Kidney capillary endothelial cell (primary cell): ENCODE measurements around the gene ITGB4.

Experiments used
- DNase-seq: peaks from one replicate; pipeline ENCODE4 v3.0.0-alpha.2; 2018; ENCODE audit warnings: low spot score

Gene ITGB4

GRCh38 chr17:75697651-75698291 lies 23.5 kb upstream of the ITGB4 start:
- DNase-seq = no peak

- no peak for DNase-seq
These were observed 22.6 kb upstream of the ITGB4 start for GRCh38 chr17:75698659-75699058.

GRCh38 chr17:75701288-75701687 lies 20.0 kb upstream of the ITGB4 start:
- no peak for DNase-seq

- no peak for DNase-seq
These were observed 18.1 kb upstream of the ITGB4 start for GRCh38 chr17:75703191-75703590.

GRCh38 chr17:75703591-75703990 lies 17.7 kb upstream of the ITGB4 start:
- no peak for DNase-seq

GRCh38 chr17:75704963-75705875 lies 16.0 kb upstream of the ITGB4 start:
- no peak for DNase-seq

- no peak for DNase-seq
These were observed 15.1 kb upstream of the ITGB4 start for GRCh38 chr17:75706042-75706728.

- DNase-seq = peak; percentile 84
These were observed 14.1 kb upstream of the ITGB4 start for GRCh38 chr17:75707079-75707571.

- DNase-seq = peak; percentile 52
These were observed 8.8 kb upstream of the ITGB4 start for GRCh38 chr17:75712446-75712845.

- DNase-seq = no peak
These were observed 1.5 kb upstream of the ITGB4 start for GRCh38 chr17:75719732-75720131.

GRCh38 chr17:75721463-75722011 lies 278 bp downstream of the ITGB4 start:
- no peak for DNase-seq

- no peak for DNase-seq
These were observed 817 bp downstream of the ITGB4 start for GRCh38 chr17:75722076-75722475.

GRCh38 chr17:75722542-75723095 lies 1.4 kb downstream of the ITGB4 start:
- no peak for DNase-seq

GRCh38 chr17:75723171-75723930 lies 2.1 kb downstream of the ITGB4 start:
- DNase-seq = no peak

- no peak for DNase-seq
These were observed 3.1 kb downstream of the ITGB4 start for GRCh38 chr17:75724016-75725003.

- no peak for DNase-seq
These were observed 4.2 kb downstream of the ITGB4 start for GRCh38 chr17:75725504-75725903.

- no peak for DNase-seq
These were observed 6.1 kb downstream of the ITGB4 start for GRCh38 chr17:75727391-75727790.

- no peak for DNase-seq
These were observed 8.1 kb downstream of the ITGB4 start for GRCh38 chr17:75729351-75729750.

- DNase-seq = no peak
These were observed 8.8 kb downstream of the ITGB4 start for GRCh38 chr17:75730065-75730464.
